ENCODE results near the gene KIF3A. TPM values are rescaled to one million over a fixed set of nuclear protein-coding genes. Genes with fewer than 3 reads are reported as not detected.

Gene KIF3A
- total RNA-seq, 6 donors from 2014 or later: 10.3 to 22.3 (median 17.0) TPM

DNA sequence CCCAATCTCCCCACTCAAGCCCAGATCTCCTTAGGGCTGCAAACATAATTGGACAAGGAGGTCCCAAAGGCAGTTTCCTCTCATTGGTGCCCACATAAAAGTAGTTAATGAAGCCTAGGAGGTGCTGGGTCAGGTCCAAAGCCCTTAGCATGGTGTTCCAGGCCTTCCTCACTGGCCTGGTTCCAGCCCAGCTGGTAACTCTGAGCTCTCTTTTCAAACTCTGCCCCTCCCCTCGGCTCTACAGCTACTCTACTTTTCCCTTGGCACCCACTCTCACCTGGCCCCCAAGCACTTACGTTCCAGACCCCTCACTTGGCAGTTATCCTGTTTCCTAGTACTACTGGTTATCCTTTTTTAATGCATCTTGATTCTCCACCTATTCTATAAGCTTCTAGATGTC, 29.8 kb upstream of the KIF3A start:
- Histone ChIP-seq H3K4me3 (no peak overlapping the region), H3K27ac (no peak overlapping the region), H3K27me3 (no peaks in the 10 kb centered on the region), H3K36me3 (peaks cover 6 to 31% (median 21%) of the 10 kb centered on the region in 4 donors), H3K9me3 (no peaks in the 10 kb centered on the region), H3K4me1 (peaks cover 27 to 32% (median 29%) of the 10 kb centered on the region in 4 donors)
- ATAC-seq (ENCODE audit: low FRiP score in 2 of 2): no peak
- WGBS, 2 donors: 55 to 58% methylated on average over 2 of the region's 2 CpGs
- no peak for DNase-seq
- TF ChIP-seq POLR2A (IDR thresholded peaks at IDR 0.05): no peak
- TF ChIP-seq, protein P1, sequence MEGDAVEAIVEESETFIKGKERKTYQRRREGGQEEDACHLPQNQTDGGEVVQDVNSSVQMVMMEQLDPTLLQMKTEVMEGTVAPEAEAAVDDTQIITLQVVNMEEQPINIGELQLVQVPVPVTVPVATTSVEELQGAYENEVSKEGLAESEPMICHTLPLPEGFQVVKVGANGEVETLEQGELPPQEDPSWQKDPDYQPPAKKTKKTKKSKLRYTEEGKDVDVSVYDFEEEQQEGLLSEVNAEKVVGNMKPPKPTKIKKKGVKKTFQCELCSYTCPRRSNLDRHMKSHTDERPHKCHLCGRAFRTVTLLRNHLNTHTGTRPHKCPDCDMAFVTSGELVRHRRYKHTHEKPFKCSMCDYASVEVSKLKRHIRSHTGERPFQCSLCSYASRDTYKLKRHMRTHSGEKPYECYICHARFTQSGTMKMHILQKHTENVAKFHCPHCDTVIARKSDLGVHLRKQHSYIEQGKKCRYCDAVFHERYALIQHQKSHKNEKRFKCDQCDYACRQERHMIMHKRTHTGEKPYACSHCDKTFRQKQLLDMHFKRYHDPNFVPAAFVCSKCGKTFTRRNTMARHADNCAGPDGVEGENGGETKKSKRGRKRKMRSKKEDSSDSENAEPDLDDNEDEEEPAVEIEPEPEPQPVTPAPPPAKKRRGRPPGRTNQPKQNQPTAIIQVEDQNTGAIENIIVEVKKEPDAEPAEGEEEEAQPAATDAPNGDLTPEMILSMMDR (IDR thresholded peaks at IDR 0.05): no peak
- no peak for TF ChIP-seq POLR2AphosphoS5 (IDR thresholded peaks at IDR 0.05)
- TF ChIP-seq EP300 (IDR thresholded peaks at IDR 0.05): no peak

DNA sequence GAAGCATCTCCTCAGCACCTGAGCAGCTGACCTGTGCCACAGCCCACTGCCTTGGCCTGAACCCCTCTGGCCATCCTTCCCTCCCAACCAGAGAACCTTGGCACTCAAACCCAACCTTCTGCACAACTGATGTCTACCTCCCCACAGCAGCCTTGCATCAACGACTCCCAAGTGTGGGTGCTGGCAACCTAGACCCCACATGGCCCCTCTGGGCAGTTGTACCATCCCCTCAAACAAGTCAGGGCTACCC, 29.4 kb upstream of the KIF3A start:
- 85 to 100% methylated on average over 1 of the region's 1 CpG for WGBS, 2 donors

DNA sequence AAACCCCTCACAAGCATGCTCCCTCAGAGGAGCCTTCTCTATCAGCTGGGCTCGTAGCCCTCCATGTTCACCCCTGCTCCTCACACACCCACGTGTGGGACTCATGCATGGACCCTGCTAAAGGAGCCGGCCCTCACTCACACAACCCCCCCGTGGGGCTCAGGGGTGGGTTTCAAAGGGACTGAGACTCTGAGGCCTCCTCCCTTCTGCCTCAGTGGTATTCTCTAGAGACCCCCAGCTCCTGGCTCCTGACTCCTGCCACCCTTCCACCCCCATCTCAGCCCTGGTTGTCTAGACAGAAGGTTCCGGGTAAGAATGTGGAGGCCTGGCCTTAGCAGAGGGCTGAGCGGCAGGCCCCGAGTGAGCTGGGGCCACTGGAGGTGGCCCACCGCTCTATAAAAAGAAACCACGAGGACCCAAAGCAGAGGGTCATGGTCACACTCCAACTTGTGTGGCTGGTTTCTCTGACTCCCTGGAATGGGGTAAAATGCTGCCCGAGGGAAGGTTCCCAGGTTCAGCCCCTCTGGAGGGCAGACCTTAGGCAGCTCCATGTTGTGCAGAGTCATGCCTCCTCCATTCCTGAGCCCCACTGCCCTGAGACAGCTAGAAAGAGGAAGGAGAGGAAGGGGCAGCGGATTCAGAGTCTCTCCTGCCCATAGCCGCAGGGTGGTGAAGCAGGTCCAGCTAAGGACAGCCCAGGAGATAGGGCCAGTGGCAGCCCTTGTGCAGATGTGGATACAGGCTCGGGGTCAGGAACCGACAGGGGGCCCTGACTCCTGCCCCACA, 28.9 kb upstream of the KIF3A start:
- H3K36me3 ChIP-seq: peaks cover 6 to 41% (median 30%) of the 10 kb centered on the region in 4 donors
- H3K4me3 ChIP-seq: no peak overlapping the region
- peaks cover 18 to 23% (median 20%) of the 10 kb centered on the region in 4 donors for H3K4me1 ChIP-seq
- TF ChIP-seq POLR2A (IDR thresholded peaks at IDR 0.05) (no peak), EP300 (IDR thresholded peaks at IDR 0.05) (no peak), POLR2AphosphoS5 (IDR thresholded peaks at IDR 0.05) (no peak)
- TF ChIP-seq, protein P1 (IDR thresholded peaks at IDR 0.05): no peak
- no peak overlapping the region for H3K27ac ChIP-seq
- no peaks in the 10 kb centered on the region for H3K27me3 ChIP-seq
- H3K9me3 ChIP-seq: no peaks in the 10 kb centered on the region
- 94 to 95% methylated on average over 14 of the region's 14 CpGs for WGBS, 2 donors
- ATAC-seq (ENCODE audit: low FRiP score in 2 of 2) (no peak), DNase-seq (no peak)

More for the DNA sequence above, 29.4 kb upstream of the KIF3A start:
- no peak for TF ChIP-seq POLR2AphosphoS5 (IDR thresholded peaks at IDR 0.05)
- TF ChIP-seq EP300 (IDR thresholded peaks at IDR 0.05): no peak
- TF ChIP-seq, protein P1 (IDR thresholded peaks at IDR 0.05): no peak
- no peak for TF ChIP-seq POLR2A (IDR thresholded peaks at IDR 0.05)
- Histone ChIP-seq H3K9me3 (no peaks in the 10 kb centered on the region), H3K36me3 (peaks cover 6 to 36% (median 25%) of the 10 kb centered on the region in 4 donors), H3K4me3 (no peak overlapping the region), H3K27me3 (no peaks in the 10 kb centered on the region), H3K4me1 (peaks cover 23 to 28% (median 26%) of the 10 kb centered on the region in 4 donors), H3K27ac (no peak overlapping the region)
- no peak for DNase-seq
- no peak for ATAC-seq (ENCODE audit: low FRiP score in 2 of 2)

DNA sequence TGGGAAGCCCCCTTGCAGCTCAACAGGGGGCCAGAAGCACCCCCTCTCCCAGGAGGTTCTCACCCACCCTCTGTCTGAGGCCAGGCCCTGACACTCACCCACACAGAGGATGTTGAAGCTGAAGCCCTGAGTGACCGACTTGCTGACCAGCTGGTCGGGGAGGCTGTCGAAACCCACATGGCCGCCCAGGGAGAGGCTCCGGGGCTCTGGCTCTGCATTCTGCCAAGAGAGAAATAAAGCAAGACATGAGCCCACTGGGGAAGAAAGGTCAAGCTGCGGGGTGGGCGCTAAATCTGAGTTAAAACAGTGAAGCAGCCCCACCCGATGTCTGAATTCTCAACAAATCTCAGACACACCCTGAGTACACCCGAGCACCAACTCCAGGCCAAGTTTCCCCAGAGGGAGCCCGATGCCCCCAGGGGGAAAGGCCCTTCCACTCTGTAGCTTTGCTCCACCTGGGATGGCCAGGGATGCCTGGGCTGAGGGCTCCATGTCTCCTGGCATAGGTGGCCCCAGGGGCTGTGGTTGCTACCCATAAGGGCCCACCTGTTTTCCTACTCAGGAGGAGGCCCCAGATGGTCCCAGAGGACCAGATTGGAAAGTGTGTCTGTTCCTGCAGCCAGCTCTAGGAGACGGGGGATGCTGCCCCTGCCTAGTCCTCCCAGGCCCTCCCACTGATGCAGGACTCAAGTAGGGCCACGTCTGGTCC, 28.1 kb upstream of the KIF3A start:
- Histone ChIP-seq H3K27ac (no peak overlapping the region), H3K36me3 (peaks cover 11 to 48% (median 37%) of the 10 kb centered on the region in 4 donors), H3K9me3 (no peaks in the 10 kb centered on the region), H3K4me1 (peaks cover 11 to 18% (median 14%) of the 10 kb centered on the region in 4 donors), H3K27me3 (no peaks in the 10 kb centered on the region), H3K4me3 (no peak overlapping the region)
- DNase-seq (peak; percentile 5 to 50), ATAC-seq (ENCODE audit: low FRiP score in 2 of 2) (no peak)
- 60 to 82% methylated on average over 1 to 11 of the region's 12 CpGs for WGBS, 2 donors
- TF ChIP-seq POLR2A (IDR thresholded peaks at IDR 0.05) (no peak), POLR2AphosphoS5 (IDR thresholded peaks at IDR 0.05) (no peak), EP300 (IDR thresholded peaks at IDR 0.05) (no peak)

DNA sequence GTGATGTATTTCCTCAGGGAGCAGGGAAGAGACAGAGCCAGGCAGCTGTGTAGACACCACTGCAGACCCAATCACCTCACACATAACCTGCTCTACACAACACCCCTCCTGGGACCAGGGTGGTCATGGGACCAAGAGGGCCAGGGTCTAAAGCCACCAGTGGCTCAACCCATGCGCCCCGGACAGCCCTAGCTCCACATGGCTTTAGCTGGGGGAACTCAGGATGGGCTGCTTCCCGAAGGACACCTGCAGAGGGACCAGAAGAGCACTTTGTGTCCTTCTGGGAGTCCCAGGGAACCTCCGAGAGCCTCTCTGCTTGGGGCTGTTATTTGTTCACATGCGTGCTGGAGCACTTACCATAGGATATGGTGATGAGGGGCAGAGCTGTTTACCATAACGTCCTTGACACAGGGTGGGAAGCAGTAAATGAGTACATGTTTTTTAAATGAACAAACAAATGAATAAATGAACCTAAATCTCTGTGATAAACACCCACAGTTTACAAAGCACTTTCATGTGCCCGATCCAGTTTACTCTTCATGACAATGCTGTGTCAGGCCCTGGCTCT, 27.4 kb upstream of the KIF3A start:
- 94 to 96% methylated on average over 4 to 7 of the region's 7 CpGs for WGBS, 2 donors
- peaks cover 13 to 55% (median 44%) of the 10 kb centered on the region in 4 donors for H3K36me3 ChIP-seq
- peaks cover 11 to 18% (median 11%) of the 10 kb centered on the region in 4 donors for H3K4me1 ChIP-seq
- H3K4me3 ChIP-seq: no peak overlapping the region
- no peaks in the 10 kb centered on the region for H3K27me3 ChIP-seq
- TF ChIP-seq POLR2A (IDR thresholded peaks at IDR 0.05) (no peak), EP300 (IDR thresholded peaks at IDR 0.05) (no peak), POLR2AphosphoS5 (IDR thresholded peaks at IDR 0.05) (no peak)
- TF ChIP-seq, protein P1 (IDR thresholded peaks at IDR 0.05): no peak
- no peak overlapping the region for H3K27ac ChIP-seq
- DNase-seq (no peak), ATAC-seq (ENCODE audit: low FRiP score in 2 of 2) (no peak)
- H3K9me3 ChIP-seq: no peaks in the 10 kb centered on the region
